Measurements from ENCODE around the gene GP9. TPM values are rescaled to one million over a fixed set of nuclear protein-coding genes. Genes with fewer than 3 reads are reported as not detected.

The GP9 gene
- total and polyA plus RNA-seq, 12 donors, result 0.13 to 1.6 TPM; not detected in 10

GRCh38 chr3:129040039-129040336 lies 20.6 kb upstream of the GP9 start:
- Histone ChIP-seq H3K9me3 (replicated peaks in 1 of 3) (no peaks in the 10 kb centered on the region), H3K27ac (no peak overlapping the region), H3K36me3 (replicated peaks in 1 of 2) (no peaks in the 10 kb centered on the region), H3K4me1 (replicated peaks in 1 of 2) (no peaks in the 10 kb centered on the region), H3K4me3 (no peak overlapping the region), H3K27me3 (peaks cover 3% of the 10 kb centered on the region)
- intact Hi-C loops (cut with DNase I), result no loop called here
- TF ChIP-seq POLR2A (IDR thresholded peaks at IDR 0.05), result no peak
- no peak for TF ChIP-seq CTCF (IDR thresholded peaks at IDR 0.05)
- DNase-seq, result no peak
- 57 to 71% (median 64%) methylated on average over 3 of the region's 3 CpGs for WGBS, 4 donors

- TF ChIP-seq POLR2A (IDR thresholded peaks at IDR 0.05), result no peak
- TF ChIP-seq CTCF (IDR thresholded peaks at IDR 0.05), result no peak
- 81 to 90% (median 86%) methylated on average over 7 to 15 of the region's 15 CpGs for WGBS, 4 donors
- intact Hi-C loops (cut with DNase I), result no loop called here
Observed at GRCh38 chr3:129040579-129041300, 19.8 kb upstream of the GP9 start.

GRCh38 chr3:129045675-129046036 lies 14.9 kb upstream of the GP9 start:
- Histone ChIP-seq H3K27ac (no peak overlapping the region), H3K4me1 (replicated peaks in 1 of 2) (peaks cover 0 to 8% of the 10 kb centered on the region in 2 donors), H3K4me3 (peak overlapping the region in 1 of 4 donors; percentile 37), H3K36me3 (replicated peaks in 1 of 2) (no peaks in the 10 kb centered on the region), H3K9me3 (replicated peaks in 1 of 3) (no peaks in the 10 kb centered on the region), H3K27me3 (peaks cover 13% of the 10 kb centered on the region)
- WGBS, 4 donors, result 7 to 10% (median 8%) methylated on average over 9 to 43 of the region's 43 CpGs; no CpG with 5 or more reads in 1 of the 4 donors
- TF ChIP-seq CTCF (IDR thresholded peaks at IDR 0.05) (no peak), POLR2A (IDR thresholded peaks at IDR 0.05) (no peak)
- intact Hi-C loops (cut with DNase I), result no loop called here
- DNase-seq, result no peak

More at GRCh38 chr3:129040579-129041300, 19.8 kb upstream of the GP9 start:
- no peaks in the 10 kb centered on the region for H3K36me3 ChIP-seq (replicated peaks in 1 of 2)
- H3K27me3 ChIP-seq, result peaks cover 6% of the 10 kb centered on the region
- no peak overlapping the region for H3K4me3 ChIP-seq
- DNase-seq, result no peak
- H3K4me1 ChIP-seq (replicated peaks in 1 of 2), result peaks cover 0 to 2% of the 10 kb centered on the region in 2 donors
- no peaks in the 10 kb centered on the region for H3K9me3 ChIP-seq (replicated peaks in 1 of 3)
- no peak overlapping the region for H3K27ac ChIP-seq

GRCh38 chr3:129046037-129046731 lies 14.4 kb upstream of the GP9 start:
- DNase-seq, result no peak
- peaks cover 0 to 8% of the 10 kb centered on the region in 2 donors for H3K4me1 ChIP-seq (replicated peaks in 1 of 2)
- intact Hi-C loops (cut with DNase I), result no loop called here

More at GRCh38 chr3:129046037-129046731, 14.4 kb upstream of the GP9 start:
- peak overlapping the region in 1 of 4 donors; percentile 37 for H3K4me3 ChIP-seq
- peaks cover 13% of the 10 kb centered on the region for H3K27me3 ChIP-seq
- 22 to 44% (median 27%) methylated on average over 17 to 65 of the region's 67 CpGs for WGBS, 4 donors
- no peaks in the 10 kb centered on the region for H3K9me3 ChIP-seq (replicated peaks in 1 of 3)
- no peak for TF ChIP-seq CTCF (IDR thresholded peaks at IDR 0.05)
- no peak for TF ChIP-seq POLR2A (IDR thresholded peaks at IDR 0.05)
- H3K27ac ChIP-seq, result no peak overlapping the region
- H3K36me3 ChIP-seq (replicated peaks in 1 of 2), result no peaks in the 10 kb centered on the region
